ENCODE data around the gene SLC25A40.
"Not testable (repeated sequence)": the region's sequence is repeated elsewhere in the genome, so short reads cannot be mapped to it uniquely, and the experiment has no call there.

SLC25A40 gene

DNA sequence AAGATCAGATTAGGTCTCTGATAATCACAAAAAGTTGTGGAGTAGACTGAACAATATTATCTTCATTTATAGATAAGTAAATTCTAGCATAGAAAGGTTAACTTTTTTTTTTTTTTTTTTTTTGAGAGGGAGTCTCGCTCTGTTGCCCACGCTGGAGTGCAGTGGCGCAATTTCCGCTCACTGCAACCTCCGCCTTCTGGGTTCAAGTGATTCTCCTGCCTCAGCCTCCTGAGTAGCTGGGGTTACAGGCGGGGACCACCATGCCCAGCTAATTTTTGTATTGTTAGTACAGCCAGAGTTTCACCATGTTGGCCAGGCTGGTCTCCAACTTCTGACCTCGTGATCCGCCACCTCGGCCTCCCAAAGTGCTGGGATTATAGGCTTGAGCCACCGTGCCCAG lies 2.8 kb downstream of the SLC25A40 start:
- not testable (repeated sequence) for FAIRE-seq; DNase-seq (ENCODE audit: insufficient read length, low spot score)

DNA sequence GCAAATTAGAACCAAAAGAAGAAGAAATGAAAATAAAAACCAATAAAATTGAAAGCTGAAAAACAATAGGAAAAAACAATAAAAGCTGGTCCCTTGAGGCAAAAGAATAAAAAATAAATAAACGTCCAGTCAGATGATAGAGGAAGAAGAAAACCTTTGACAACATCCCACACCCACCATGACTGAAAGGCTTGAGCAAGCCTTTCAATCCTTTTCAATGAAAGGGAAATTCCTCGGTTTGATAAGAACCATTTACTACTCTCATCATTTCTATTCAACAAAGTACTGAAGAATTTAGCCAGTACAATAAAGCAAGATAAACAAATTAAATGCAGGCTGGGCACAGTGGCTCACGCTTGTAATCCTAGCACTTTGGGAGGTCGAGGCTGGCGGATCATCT lies 3.8 kb downstream of the SLC25A40 start:
- DNase-seq (ENCODE audit: insufficient read length, low spot score) (no peak), FAIRE-seq (no peak)

DNA sequence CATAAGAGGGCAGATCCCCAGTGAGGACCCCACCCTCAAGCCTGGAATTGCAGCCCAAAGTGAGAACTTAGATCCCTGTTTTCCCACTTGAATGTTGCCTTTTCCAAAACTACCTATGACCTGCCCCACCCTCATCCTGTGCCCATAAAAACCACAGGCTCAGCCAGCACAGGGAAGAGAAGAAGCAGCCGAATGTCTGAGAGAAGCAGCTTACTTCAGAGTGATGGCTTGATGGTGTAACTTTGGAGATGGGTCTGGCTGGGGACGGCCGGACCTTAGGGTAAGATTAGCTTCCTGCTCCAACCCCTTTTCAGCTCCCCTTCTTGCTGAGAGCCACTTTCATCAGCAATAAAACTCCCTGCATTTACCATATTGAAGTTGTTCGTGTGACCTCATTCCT lies 5.7 kb downstream of the SLC25A40 start:
- FAIRE-seq, result no peak

DNA sequence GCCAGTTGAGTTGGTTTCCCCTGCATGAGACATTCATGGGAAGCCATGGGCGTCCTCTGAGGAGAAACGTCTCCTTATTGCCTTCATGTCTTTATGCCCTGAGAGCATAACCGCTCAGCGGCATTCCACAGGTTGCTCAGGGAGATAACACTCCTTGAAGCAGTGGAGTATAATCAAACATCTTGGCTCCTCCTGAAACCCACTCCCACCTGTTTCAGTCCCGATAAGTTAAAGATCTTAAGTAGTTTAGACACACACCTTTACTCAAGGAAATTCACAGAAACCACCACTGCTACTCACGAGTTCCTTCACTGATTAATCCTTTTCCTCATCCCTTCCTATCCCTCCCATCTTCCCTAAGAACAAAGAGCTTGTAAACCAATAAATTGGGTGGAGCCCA lies 9.6 kb downstream of the SLC25A40 start:
- not testable (repeated sequence) for DNase-seq (ENCODE audit: insufficient read length, low spot score); FAIRE-seq

More for the DNA sequence above, 5.7 kb downstream of the SLC25A40 start:
- DNase-seq (ENCODE audit: insufficient read length, low spot score), result no peak

DNA sequence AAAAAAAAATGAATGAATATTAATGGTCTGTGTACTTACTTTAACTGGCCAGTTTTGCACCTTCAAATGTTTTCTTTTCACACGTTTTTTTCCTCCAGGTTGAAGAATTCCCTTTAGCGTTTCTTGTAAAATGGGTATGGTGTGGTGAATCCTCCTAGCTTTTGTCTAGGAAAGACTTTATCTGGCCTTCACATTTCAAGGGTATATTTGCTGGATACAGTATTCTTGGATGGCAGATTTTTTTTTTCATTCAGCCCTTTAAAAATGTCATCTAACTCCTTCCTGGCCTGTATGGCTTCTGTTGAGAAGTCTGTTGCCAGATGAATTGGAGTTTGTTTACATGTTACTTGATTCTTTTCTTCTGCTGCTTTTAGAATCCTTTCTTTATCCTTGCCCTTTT lies 10.1 kb downstream of the SLC25A40 start:
- DNase-seq (ENCODE audit: insufficient read length, low spot score), result no peak

DNA sequence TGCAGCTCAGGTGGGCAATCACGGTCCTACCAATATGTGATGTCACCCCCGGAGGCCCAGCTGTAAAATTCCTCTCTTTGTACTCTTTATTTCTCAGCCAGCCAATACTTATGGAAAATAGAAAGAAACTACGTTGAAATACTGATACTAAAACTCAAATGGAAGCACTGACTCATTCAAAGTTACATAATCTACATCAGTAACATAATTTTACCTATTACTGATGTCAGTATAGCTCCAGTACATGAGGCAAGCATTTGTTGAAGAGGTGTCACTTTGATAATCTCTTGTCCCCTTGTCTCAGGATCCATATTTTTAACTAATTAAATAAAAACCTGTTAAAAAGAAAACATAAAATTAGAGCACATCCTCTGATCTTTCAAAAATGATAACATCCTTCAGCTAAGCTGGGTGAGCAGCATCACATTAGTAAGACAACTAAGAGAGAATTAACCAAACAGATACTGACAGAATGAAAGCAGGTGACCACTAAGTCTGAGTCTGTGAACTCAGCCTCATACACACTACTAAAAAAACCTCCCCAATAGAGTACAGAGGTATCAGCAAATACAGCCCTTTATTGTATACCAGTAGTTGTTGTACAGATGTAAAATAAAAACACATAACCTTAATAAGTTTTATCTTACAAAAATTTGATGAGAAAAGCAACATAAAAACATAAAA lies 17.6 kb downstream of the SLC25A40 start:
- DNase-seq (ENCODE audit: insufficient read length, low spot score), result no peak
- no peak for FAIRE-seq

More for the DNA sequence above, 10.1 kb downstream of the SLC25A40 start:
- FAIRE-seq, result no peak

DNA sequence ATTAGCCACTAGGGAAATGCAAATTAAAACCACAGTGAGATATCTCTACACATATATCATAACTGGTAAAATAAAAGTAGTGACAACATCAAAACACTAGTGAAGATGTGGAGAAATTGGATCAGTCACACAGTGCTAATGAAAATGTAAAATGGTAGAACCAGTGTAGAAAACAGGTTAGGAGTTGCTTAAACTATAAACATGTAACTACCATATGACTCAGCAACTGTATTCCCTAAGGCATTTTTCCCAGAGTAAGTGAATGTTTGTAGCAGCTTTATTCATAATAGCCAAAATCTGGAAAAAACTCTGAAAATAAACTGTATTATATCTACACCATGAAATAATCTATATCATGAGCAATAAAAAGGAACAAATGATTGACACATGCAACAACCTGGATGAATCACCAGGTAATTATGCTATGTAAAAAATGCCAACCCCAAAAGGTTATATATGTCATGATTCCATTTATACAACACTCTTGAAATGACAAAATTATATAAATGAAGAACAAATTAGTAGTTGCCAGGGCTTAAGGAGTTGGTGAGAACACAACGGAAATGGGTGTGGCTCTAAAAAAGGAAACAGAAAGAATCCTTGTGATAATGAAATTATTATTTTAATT lies 22.8 kb downstream of the SLC25A40 start:
- peak; percentile 21 for FAIRE-seq
- DNase-seq (ENCODE audit: insufficient read length, low spot score), result no peak

DNA sequence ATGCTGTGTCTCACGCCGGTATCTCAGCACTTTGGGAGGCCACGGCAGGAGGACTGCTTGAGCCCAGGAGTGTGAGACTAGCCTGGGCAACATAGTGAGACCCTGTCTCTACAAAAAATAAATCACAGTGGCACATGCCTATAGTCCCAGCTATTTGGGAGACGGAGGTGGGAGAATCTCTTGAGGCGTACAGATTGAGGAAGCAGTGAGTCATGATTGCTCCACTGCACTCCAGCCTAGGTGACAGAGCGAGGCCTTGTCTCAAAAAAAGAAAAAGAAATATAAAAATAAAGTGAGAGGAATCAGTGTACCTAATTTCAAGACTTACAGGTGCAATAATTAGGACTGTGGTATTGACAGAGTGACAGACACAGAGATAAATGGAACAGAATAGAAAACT lies 23.9 kb downstream of the SLC25A40 start:
- FAIRE-seq, result no peak
- no peak for DNase-seq (ENCODE audit: insufficient read length, low spot score)

DNA sequence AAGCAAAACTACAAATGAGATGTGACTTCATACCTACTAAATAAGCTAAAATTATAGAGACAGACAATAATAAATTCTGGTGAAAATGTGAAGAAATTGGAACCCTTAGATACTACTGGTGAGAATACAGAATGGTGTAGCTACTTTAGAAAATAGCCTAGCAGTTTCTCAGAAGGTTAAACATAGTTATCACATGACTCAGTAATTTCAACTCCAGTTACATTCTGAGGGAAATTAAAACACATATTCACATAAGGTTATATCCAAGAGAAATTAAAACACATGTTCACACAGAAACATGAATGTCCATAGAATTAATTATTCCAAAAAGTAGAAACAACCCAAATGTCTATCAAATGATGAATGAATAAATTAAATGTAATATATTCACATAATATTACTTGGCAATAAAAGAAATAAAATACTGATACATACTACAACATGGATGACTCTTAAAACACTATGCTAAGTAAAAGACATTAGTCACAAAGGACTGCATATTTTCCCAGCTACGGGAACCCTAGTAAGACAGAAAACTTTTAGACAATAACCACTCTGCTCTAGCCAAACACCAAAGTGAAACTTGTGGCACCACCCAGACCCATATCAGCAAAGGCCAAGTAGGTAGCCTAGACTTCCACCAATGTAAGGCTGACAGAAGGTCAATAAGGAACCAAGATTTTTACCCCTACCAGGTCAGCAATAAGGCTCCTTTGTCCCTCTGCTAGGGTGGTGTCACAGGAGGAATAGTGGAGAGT lies 25.1 kb downstream of the SLC25A40 start:
- FAIRE-seq (peak; percentile 49), DNase-seq (ENCODE audit: insufficient read length, low spot score) (no peak)

DNA sequence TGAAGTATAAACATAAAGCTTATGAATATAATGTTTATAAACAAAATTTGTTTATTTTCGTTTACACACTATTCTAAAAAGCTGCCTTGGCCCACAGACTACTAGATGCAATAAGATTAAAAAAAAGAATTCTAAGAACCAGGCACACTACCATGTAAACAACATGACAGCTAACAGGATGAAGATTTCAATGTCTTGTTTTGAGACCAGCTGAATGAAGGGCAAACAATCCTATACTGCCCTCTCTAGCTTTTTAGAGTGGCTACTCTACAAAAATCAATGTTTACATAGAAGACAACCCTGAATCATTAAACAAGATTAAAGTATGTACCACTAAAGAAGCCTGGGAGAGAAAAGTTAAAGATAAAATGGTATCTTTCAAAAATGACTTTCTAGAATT lies 38.6 kb downstream of the SLC25A40 start:
- FAIRE-seq (no peak), DNase-seq (ENCODE audit: insufficient read length, low spot score) (no peak)

DNA sequence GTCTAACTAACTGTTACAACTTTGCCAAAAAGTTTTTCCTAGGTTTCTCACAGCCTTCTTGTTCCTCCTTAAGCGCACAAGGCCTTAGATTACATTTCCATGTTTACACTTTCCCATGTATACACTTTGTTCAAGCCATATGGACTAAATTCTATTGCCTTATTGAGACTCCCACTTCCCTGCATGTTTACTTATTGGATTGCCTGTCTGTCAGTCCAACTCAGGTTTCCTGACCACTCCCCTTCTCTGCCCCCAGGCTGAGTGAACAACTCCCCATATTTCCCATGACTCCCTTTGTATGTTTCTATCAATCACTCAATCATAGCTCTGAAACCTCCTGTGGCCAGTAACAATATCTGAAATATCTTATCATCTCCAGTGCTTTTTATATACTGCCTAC lies 43.0 kb downstream of the SLC25A40 start:
- DNase-seq (ENCODE audit: insufficient read length, low spot score) (no peak), FAIRE-seq (no peak)

DNA sequence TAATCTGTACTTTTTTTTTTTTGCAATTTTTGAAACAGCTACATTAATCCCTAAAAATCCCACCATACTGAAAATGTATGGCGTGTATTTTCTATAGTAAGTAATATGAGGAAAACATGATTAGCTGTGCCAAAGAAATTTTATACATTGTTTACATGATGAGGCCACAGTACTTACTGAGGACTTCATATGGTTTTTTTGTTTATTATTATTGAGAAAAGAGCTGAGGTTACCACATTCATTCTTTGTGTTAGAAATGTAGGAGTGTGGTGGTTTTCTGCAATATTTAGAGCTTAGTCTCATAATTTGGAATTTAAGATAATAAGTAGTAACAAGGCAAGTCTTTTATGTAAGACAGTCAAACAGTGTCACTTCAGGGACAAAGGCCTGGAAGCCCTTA lies 45.1 kb downstream of the SLC25A40 start:
- peak; percentile 18 for FAIRE-seq
- no peak for DNase-seq (ENCODE audit: insufficient read length, low spot score)

DNA sequence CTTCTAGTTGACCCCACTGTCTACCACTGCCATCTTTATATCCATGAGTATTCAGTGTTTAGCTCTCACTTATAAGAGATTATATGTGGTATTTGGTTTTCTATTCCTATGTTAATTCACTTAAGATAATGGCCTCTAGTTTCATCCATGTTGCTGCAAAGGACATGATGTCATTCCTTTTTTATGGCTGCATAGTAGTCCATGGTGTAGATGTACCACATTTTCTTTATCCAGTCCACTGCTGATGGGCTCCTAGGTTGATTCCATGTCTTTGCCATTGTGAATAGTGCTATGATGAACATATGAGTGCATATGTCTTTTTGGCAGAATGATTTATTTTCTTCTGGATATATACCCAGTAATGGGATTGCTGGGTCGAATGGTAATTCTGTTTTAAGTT lies 47.8 kb downstream of the SLC25A40 start:
- not testable (repeated sequence) for DNase-seq (ENCODE audit: insufficient read length, low spot score); FAIRE-seq

DNA sequence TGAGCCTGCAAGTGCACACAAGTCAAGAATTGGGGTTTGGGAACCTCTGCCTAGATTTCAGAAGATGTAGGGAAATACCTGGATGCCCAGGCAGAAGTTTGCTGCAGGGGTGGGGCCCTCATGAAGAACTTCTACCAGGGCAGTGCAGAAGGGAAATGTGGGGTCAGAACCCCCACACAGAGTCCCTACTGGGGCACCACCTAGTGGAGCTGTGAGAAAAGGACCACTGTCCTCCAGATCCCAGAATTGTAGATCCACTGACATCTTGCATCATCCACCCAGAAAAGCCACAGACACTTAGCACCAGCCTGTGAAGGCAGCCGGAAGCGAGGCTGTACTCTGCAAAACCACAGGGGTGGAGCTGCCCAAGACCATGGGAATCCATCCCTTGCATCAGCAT lies 50.8 kb downstream of the SLC25A40 start:
- not testable (repeated sequence) for DNase-seq (ENCODE audit: insufficient read length, low spot score); FAIRE-seq

DNA sequence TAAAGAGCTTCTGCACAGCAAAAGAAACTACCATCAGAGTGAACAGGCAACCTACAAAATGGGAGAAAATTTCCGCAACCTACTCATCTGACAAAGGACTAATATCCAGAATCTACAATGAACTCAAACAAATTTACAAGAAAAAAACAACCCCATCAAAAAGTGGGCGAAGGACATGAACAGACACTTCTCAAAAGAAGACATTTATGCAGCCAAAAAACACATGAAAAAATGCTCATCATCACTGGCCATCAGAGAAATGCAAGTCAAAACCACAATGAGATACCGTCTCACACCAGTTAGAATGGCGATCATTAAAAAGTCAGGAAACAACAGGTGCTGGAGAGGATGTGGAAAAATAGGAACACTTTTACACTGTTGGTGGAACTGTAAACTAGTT lies 54.1 kb downstream of the SLC25A40 start:
- not testable (repeated sequence) for FAIRE-seq; DNase-seq (ENCODE audit: insufficient read length, low spot score)

DNA sequence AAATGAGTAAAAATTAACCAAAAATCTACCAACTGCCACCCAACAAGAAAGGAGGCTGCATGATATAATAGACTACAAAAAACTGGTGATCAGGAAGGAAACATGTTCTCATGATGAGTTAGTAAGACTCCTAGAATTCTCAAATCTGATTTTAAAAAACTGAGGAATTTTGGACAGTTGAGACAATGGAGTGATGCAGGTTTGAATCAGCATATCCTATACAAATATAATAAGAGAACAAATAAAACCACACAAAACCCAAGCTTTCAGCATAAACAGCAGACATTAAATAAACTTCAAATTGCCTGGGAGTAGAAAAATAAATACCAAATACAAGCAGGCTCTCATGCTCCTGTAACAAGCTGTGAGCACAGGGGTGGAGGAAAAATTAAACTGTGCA lies 57.8 kb downstream of the SLC25A40 start:
- DNase-seq (ENCODE audit: insufficient read length, low spot score) (no peak), FAIRE-seq (no peak)

DNA sequence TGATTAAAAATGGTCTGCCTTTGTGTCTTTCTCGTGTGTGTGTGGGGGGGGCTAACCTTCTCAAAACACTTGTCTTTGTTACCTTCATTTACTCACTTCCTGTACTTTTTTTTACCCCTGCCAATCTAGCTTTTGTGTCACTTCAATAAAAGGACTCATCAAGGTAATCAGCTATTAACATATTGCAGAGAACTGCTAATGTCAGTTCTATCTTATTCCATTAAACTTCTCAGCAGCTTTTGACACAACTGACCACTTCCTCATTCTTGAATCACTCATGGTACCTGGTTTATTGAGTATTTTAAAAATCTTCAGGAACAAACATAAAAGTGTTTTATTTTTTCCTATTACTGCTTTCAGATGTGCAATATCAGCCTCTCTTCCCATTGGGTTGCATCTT lies 59.8 kb downstream of the SLC25A40 start:
- DNase-seq (ENCODE audit: insufficient read length, low spot score) (no peak), FAIRE-seq (no peak)

DNA sequence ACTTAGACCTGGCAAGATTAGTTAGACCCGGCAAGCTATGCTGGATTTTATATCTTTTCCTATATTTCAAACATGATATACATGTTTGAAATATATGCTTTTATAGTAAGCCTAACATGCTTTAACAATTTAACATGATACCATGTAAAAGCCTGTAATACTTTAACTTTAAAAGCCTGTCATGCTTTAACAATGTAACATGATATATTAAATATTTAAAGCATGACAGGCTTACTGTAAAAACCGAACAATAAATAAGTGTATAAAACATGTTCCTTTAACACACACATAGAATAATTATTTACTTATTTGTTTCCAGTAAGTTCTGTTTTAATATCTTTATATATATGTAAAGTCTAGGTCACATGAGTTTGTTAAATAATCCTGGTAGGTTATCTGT lies 65.4 kb downstream of the SLC25A40 start:
- FAIRE-seq (no peak), DNase-seq (ENCODE audit: insufficient read length, low spot score) (no peak)

DNA sequence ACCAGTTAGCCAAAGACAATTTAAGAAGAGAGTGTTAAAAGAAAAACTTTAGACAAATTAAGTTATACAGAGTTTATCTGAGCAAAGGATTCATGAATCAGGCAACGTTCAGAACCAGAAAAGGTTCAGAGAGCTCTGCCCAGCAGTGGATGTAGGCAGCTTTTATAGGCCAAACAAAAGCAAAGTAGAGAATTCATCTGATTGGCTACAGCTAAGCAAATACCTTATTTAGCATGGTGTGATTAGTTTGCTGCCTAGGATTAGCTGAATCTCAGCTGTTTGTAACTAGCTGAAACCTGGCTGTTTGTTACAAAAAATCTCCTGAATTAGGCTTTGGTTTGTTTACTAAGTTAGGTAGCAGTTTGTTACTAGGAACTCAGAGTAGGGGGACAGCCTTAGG lies 66.0 kb downstream of the SLC25A40 start:
- FAIRE-seq, result no peak
- no peak for DNase-seq (ENCODE audit: insufficient read length, low spot score)

DNA sequence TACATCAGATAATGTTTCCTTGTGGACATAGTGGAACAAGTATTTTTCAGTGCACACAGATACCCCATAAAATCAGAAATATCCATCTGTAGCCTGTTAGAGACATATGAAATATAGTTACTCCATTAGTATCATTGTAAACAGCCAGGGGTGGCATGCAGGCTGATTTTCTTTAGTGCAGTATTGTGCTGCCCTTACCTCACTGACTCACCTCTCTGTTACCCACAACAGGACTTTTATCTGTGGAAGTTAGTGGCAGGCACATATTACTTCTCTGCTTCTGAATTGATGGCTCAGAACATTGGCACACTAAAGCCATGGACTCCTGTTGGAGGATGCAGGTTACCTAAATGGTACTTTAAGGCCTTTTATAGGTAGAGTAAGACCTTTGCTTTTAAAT lies 70.0 kb downstream of the SLC25A40 start:
- FAIRE-seq (no peak), DNase-seq (ENCODE audit: insufficient read length, low spot score) (no peak)

DNA sequence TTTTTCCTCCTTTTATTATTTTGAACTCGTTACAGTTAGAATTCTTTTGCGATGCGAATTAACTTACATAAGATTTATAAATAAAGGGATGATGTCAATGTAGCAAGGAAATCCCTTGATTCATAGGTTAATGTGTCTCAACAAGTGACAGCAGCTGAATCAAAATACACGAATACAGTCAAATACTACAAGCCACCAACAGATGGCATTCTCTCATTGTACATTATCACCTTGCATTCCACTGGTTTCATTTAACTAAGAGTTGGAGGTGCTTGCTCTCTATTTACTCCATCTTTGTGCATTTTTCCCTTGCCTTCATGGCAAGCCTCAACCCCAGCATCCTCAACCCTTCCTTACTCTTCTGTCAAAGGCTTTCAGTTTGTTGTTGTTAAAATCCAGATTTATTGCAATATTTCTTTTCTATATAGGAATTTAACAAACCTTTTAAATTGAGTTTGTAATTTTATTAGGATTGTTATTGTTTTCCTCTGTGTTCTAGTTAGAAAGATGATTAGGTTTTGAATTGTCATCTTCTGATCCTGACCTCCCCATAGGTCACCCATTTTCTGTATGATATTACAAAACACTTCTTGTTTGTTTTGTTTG lies 78.3 kb downstream of the SLC25A40 start:
- DNase-seq (ENCODE audit: insufficient read length, low spot score), result peak; percentile 5
- FAIRE-seq, result peak; percentile 94
